Adrenal gland (tissue), 12 donors: ENCODE results near the gene VPS33B. TPM values are rescaled to one million over a fixed set of nuclear protein-coding genes. Genes with fewer than 3 reads are reported as not detected.

Source experiments
- DNase-seq, 7 donors: peaks; one replicate each; pipeline ENCODE4 v3.0.0-alpha.2; 2019 to 2020
- H3K27ac ChIP-seq, 5 donors: fragments of 200-600 bp; sonication (generic) in 4 of 5; 1 replicate in 3 of 5; 2 replicates in 2 of 5; pipeline versions ENCODE4 v1.5.1 to v1.8.0; 2016 to 2020; ENCODE audit warnings: mild to moderate bottlenecking in 1 of 5
- H3K27me3 ChIP-seq: fragments of 200-600 bp; 2 replicates; pipeline ENCODE4 v1.8.0; 2021
- H3K36me3 ChIP-seq, 2 donors: fragments of 200-600 bp; replicated peaks in 1 of 2; 1 replicate in 1 of 2; 2 replicates in 1 of 2; pipeline versions ENCODE4 v1.5.1 to v1.8.0; 2018 to 2022
- H3K4me1 ChIP-seq, 2 donors: fragments of 200-600 bp; replicated peaks in 1 of 2; 1 replicate in 1 of 2; 2 replicates in 1 of 2; pipeline versions ENCODE4 v1.5.1 to v1.8.0; 2018 to 2021
- H3K4me3 ChIP-seq, 4 donors: fragments of 200-600 bp; sonication (generic) in 3 of 4; one replicate each; pipeline ENCODE4 v1.5.1; 2016 to 2018
- H3K9me3 ChIP-seq, 3 donors: fragments of 200-600 bp; sonication (generic) in 1 of 3; replicated peaks in 1 of 3; 1 replicate in 2 of 3; 2 replicates in 1 of 3; pipeline versions ENCODE4 v1.5.1 to v1.8.0; 2016 to 2021
- POLR2A ChIP-seq, 2 donors: fragments of 450-650 bp; IDR thresholded peaks; one replicate each; pipeline ENCODE4 v1.6.1; 2017; ENCODE audit warnings: antibody characterized with exemption in 2 of 2, mild to moderate bottlenecking in 2 of 2, moderate library complexity in 1 of 2
- WGBS, 4 donors: extraction: QIAGEN DNeasy Blood & Tissue Kit in 2 of 4; methylation state at CpG; one replicate each; pipeline versions ENCODE4 v1.1.5 to v1.1.7; 2013 to 2017; 5-methylcytosine and 5-hydroxymethylcytosine counted together
- intact Hi-C, 2 donors: fragments of 100-400 bp; cut with DNase I; formaldehyde crosslinking; loops; one replicate each; pipeline versions ENCODE4 v1.14.1 to v1.15.0; 2022 to 2023
- polyA plus RNA-seq, 3 donors: library from polyadenylated mRNA; stranded (reverse); fragments of 200-250 nt in 2 of 3; fragments of 350-450 nt in 1 of 3; fragmentation: Illumina TruSeq in 1 of 3; extraction: RNeasy Lipid Tissue Mini Kit (QIAGEN cat#74804) in 1 of 3; gene quantifications; one replicate each; pipeline ENCODE4 v1.2.3, GENCODE V29; 2013 to 2014
- total RNA-seq, 9 donors: library from RNA; depleted of rRNA in 4 of 9; stranded (reverse); fragments of >200 nt in 4 of 9; fragments of 120-200 nt in 1 of 9; fragmentation: NEBNext Ultra II Directional in 1 of 9; extraction: Animal tissue kit (Norgen Biotek cat#: 25700) in 1 of 9; gene quantifications; one replicate each; pipeline versions ENCODE4 v1.1.0 to v1.2.4, GENCODE V29; 2013 to 2023
- TF ChIP-seq, protein P1 (sequence below), 6 experiments: fragments of 450-650 bp in 4 of 6; fragments of 200-600 bp in 2 of 6; sonication (generic) in 1 of 6; IDR thresholded peaks; 1 replicate in 5 of 6; 2 replicates in 1 of 6; pipeline versions ENCODE4 v1.5.1 to v1.8.0; 2016 to 2021; ENCODE audit warnings: antibody characterized with exemption in 6 of 6, mild to moderate bottlenecking in 2 of 6, moderate library complexity in 1 of 6
- donor health status: healthy with polysubstance abuse.
- donor health status: Bipolar disorder and iron deficiency.
- donor health status: DM: yes; HTN: yes; CAD: no.
- donor health status: DM: no; HTN: no; CAD: no.
- donor health status: DM: no; HTN: no; CAD: no.
- donor health status: DM: yes; HTN: yes; CAD: no.

The VPS33B gene
- total and polyA plus RNA-seq, 12 donors: 9.1 to 23.8 (median 15.6) TPM

- no peak overlapping the region for H3K27ac ChIP-seq
- no peak overlapping the region for H3K4me3 ChIP-seq
- intact Hi-C loops: no loop called here
- no peak for TF ChIP-seq POLR2A (IDR thresholded peaks at IDR 0.05)
- TF ChIP-seq, protein P1, sequence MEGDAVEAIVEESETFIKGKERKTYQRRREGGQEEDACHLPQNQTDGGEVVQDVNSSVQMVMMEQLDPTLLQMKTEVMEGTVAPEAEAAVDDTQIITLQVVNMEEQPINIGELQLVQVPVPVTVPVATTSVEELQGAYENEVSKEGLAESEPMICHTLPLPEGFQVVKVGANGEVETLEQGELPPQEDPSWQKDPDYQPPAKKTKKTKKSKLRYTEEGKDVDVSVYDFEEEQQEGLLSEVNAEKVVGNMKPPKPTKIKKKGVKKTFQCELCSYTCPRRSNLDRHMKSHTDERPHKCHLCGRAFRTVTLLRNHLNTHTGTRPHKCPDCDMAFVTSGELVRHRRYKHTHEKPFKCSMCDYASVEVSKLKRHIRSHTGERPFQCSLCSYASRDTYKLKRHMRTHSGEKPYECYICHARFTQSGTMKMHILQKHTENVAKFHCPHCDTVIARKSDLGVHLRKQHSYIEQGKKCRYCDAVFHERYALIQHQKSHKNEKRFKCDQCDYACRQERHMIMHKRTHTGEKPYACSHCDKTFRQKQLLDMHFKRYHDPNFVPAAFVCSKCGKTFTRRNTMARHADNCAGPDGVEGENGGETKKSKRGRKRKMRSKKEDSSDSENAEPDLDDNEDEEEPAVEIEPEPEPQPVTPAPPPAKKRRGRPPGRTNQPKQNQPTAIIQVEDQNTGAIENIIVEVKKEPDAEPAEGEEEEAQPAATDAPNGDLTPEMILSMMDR (IDR thresholded peaks at IDR 0.05): no peak
- no peaks in the 10 kb centered on the region for H3K27me3 ChIP-seq
- peaks cover 0 to 88% of the 10 kb centered on the region in 2 donors for H3K36me3 ChIP-seq
- 90 to 100% (median 92%) methylated on average over 2 to 3 of the region's 3 CpGs for WGBS, 4 donors
- no peaks in the 10 kb centered on the region for H3K9me3 ChIP-seq
- H3K4me1 ChIP-seq: no peaks in the 10 kb centered on the region
- no peak for DNase-seq
These were observed 15.1 kb downstream of the VPS33B start for GRCh38 chr15:91007266-91007665.

GRCh38 chr15:91001209-91001608 is 21.2 kb downstream of the VPS33B start:
- H3K4me3 ChIP-seq: no peak overlapping the region
- 89 to 98% (median 94%) methylated on average over 3 of the region's 3 CpGs for WGBS, 4 donors
- no peak overlapping the region for H3K27ac ChIP-seq
- intact Hi-C loops: no loop called here
- no peak for TF ChIP-seq POLR2A (IDR thresholded peaks at IDR 0.05)
- TF ChIP-seq, protein P1 (IDR thresholded peaks at IDR 0.05): no peak
- no peaks in the 10 kb centered on the region for H3K9me3 ChIP-seq
- DNase-seq: no peak
- H3K27me3 ChIP-seq: no peaks in the 10 kb centered on the region
- H3K36me3 ChIP-seq: peaks cover 0 to 73% of the 10 kb centered on the region in 2 donors
- H3K4me1 ChIP-seq: no peaks in the 10 kb centered on the region

- WGBS, 4 donors: 90 to 95% (median 93%) methylated on average over 4 to 8 of the region's 8 CpGs
- peaks cover 0 to 9% of the 10 kb centered on the region in 2 donors for H3K4me1 ChIP-seq
- no peaks in the 10 kb centered on the region for H3K27me3 ChIP-seq
- intact Hi-C loops: loop anchor here in 1 of 2 donors (5.0 kb wide), 1 partner anchor 41 kb away; no protein-coding TSS in a partner anchor
- DNase-seq: no peak
- no peak overlapping the region for H3K27ac ChIP-seq
- no peak overlapping the region for H3K4me3 ChIP-seq
- H3K9me3 ChIP-seq: no peaks in the 10 kb centered on the region
- peaks cover 0 to 48% of the 10 kb centered on the region in 2 donors for H3K36me3 ChIP-seq
- TF ChIP-seq, protein P1 (IDR thresholded peaks at IDR 0.05): no peak
- no peak for TF ChIP-seq POLR2A (IDR thresholded peaks at IDR 0.05)
These were observed 23.7 kb downstream of the VPS33B start for GRCh38 chr15:90998737-90999136.

DNA sequence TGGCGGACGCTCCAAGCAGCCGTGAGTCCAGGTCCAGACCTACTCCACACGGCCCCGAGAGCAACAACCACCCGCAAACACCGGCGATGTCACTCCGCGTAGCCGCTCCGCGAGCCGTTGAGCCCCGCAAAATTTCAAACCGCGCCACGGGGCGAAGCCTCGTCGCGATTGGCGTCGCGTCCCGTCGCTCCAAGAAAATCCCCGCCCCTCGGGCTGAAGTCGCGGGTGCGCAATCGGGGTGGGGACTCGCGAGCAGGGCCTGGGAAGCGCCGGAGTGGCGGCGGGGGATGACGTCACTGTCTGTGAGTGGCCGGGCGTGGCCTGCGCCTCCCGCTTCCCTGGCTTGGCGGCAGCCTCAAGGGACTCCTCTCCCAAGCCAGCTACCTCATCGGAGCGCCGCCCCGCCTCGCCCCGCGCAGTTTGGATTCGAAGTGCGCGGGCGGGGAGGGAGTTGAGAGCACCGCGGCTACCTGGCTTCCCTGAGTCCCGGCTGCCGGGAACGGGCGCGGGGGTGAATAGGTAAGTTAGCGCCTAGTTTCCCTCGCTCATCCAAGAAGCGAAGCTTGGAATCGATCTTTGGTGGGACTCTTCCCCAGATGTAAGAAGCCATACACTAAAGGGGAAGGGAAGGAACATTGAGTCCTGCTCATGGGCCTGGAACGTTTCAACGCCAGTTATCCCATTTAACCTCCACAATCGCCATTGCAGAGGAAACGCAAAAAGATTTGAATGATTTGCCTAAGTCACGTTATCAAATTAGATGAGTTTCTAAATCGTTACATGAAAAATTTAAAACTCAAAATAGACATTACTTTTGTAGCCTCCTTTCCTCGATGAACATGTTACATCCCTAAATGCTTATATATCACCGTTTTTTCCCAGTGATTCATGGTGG is 27.7 kb downstream of the VPS33B start, which contains the start of gene PRC1:
Gene PRC1, minus strand, starts transcription at position 119 of the 895 bp plus-strand sequence. Its CDS starts 118 bp downstream, at position 1.
- 0 to 1% (median 0%) methylated on average over 17 to 75 of the region's 75 CpGs for WGBS, 4 donors
- Histone ChIP-seq H3K27me3 (no peaks in the 10 kb centered on the region), H3K9me3 (no peaks in the 10 kb centered on the region), H3K4me1 (peaks cover 0 to 15% of the 10 kb centered on the region in 2 donors), H3K4me3 (peak within 1 kb of the TSS; percentile 59 to 87 (median 81)), H3K27ac (peak within 1 kb of the TSS in 4 of 5 donors; percentile 46 to 89 (median 86)), H3K36me3 (peaks cover 0 to 17% of the 10 kb centered on the region in 2 donors)
- TF ChIP-seq POLR2A (IDR thresholded peaks at IDR 0.05): peak; percentile 45 to 86
- TF ChIP-seq, protein P1 (IDR thresholded peaks at IDR 0.05): no peak
- intact Hi-C loops: loop anchor here in 1 of 2 donors (5.0 kb wide), 1 partner anchor 37 kb away; no protein-coding TSS in a partner anchor
- peak; percentile 98 to 99 (median 99) for DNase-seq
